ENCODE measurements around the gene PIAS1.
"Not testable (repeated sequence)": the region's sequence is repeated elsewhere in the genome, so short reads cannot be mapped to it uniquely, and the experiment has no call there.

Gene PIAS1

GRCh38 chr15:68208636-68209240, 154.6 kb downstream of the PIAS1 start:
- no peaks in the 10 kb centered on the region for H3K9me3 ChIP-seq (ENCODE audit: control insufficient read depth, insufficient read depth, low read depth, low read length)
- H3K4me1 ChIP-seq (ENCODE audit: control insufficient read depth, insufficient read depth, low read length) = peaks cover 38% of the 10 kb centered on the region
- no peak overlapping the region for H3K4me3 ChIP-seq (ENCODE audit: low read depth, low read length)
- H3K9ac ChIP-seq (ENCODE audit: low read length) = no peak overlapping the region
- peaks cover 20% of the 10 kb centered on the region for H3K36me3 ChIP-seq (ENCODE audit: control insufficient read depth, insufficient read depth, low read length)
- no peaks in the 10 kb centered on the region for H3K27me3 ChIP-seq (ENCODE audit: control insufficient read depth, insufficient read depth, low read length)
- H3K27ac ChIP-seq (ENCODE audit: low read depth, low read length) = no peak overlapping the region

- Histone ChIP-seq H3K9me3 (ENCODE audit: control insufficient read depth, insufficient read depth, low read depth, low read length) (no peaks in the 10 kb centered on the region), H3K4me3 (ENCODE audit: low read depth, low read length) (no peak overlapping the region), H3K4me1 (ENCODE audit: control insufficient read depth, insufficient read depth, low read length) (peaks cover 38% of the 10 kb centered on the region), H3K36me3 (ENCODE audit: control insufficient read depth, insufficient read depth, low read length) (peaks cover 20% of the 10 kb centered on the region), H3K9ac (ENCODE audit: low read length) (no peak overlapping the region), H3K27me3 (ENCODE audit: control insufficient read depth, insufficient read depth, low read length) (no peaks in the 10 kb centered on the region), H3K27ac (ENCODE audit: low read depth, low read length) (no peak overlapping the region)
Observed at GRCh38 chr15:68209272-68209671, 155.2 kb downstream of the PIAS1 start.

GRCh38 chr15:68209735-68210408, 155.8 kb downstream of the PIAS1 start:
- peaks cover 20% of the 10 kb centered on the region for H3K36me3 ChIP-seq (ENCODE audit: control insufficient read depth, insufficient read depth, low read length)
- no peaks in the 10 kb centered on the region for H3K27me3 ChIP-seq (ENCODE audit: control insufficient read depth, insufficient read depth, low read length)
- H3K4me1 ChIP-seq (ENCODE audit: control insufficient read depth, insufficient read depth, low read length) = peaks cover 37% of the 10 kb centered on the region
- no peak overlapping the region for H3K27ac ChIP-seq (ENCODE audit: low read depth, low read length)
- no peaks in the 10 kb centered on the region for H3K9me3 ChIP-seq (ENCODE audit: control insufficient read depth, insufficient read depth, low read depth, low read length)
- H3K9ac ChIP-seq (ENCODE audit: low read length) = peak overlapping the region; percentile 12
- H3K4me3 ChIP-seq (ENCODE audit: low read depth, low read length) = no peak overlapping the region

- H3K9me3 ChIP-seq (ENCODE audit: control insufficient read depth, insufficient read depth, low read depth, low read length) = no peaks in the 10 kb centered on the region
- peaks cover 20% of the 10 kb centered on the region for H3K36me3 ChIP-seq (ENCODE audit: control insufficient read depth, insufficient read depth, low read length)
- H3K27me3 ChIP-seq (ENCODE audit: control insufficient read depth, insufficient read depth, low read length) = no peaks in the 10 kb centered on the region
- no peak overlapping the region for H3K27ac ChIP-seq (ENCODE audit: low read depth, low read length)
- peaks cover 32% of the 10 kb centered on the region for H3K4me1 ChIP-seq (ENCODE audit: control insufficient read depth, insufficient read depth, low read length)
- peak overlapping the region; percentile 12 for H3K9ac ChIP-seq (ENCODE audit: low read length)
- H3K4me3 ChIP-seq (ENCODE audit: low read depth, low read length) = no peak overlapping the region
Observed at GRCh38 chr15:68210409-68210756, 156.3 kb downstream of the PIAS1 start.

DNA sequence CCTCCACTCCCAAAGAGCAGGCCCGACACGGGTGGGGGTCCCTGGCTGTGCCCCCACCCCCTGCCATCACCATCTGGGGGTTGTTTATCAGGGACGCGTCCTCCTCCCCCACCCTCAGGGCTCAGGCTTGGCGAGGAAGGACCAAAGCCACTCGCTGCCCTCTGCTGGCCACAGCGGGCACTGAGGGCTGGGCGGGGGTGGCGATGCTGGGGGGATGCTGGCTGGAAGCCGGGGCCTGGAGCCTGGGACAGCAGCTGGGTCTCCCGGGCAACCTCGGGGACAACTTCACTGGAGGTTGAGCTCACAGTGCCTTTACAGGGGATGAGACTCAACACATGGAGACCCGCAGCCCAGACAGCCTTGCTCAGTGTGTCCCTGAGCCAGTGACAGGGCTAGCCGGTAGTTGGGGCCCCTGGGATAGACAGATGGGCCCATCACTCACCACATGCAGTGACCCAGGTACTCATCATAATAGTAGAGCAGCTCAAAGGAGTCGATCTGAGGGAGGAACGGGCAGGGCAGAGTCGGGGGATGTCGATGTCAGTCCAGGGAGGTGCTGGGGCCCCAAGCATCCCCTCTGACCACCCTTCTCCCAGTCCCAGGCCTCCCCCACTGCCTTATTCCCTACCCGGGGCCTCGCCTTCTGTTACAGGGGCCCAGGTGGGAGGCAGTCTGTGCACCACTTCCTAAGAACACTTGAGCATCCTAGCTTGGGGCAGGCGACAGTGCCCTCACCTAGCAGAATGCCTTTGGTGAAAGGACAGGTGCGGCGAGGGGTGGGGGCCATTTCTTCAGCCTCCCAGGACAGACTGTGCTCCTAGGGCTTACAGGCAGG, 156.9 kb downstream of the PIAS1 start:
- H3K36me3 ChIP-seq (ENCODE audit: control insufficient read depth, insufficient read depth, low read length) = peaks cover 25% of the 10 kb centered on the region
- no peaks in the 10 kb centered on the region for H3K27me3 ChIP-seq (ENCODE audit: control insufficient read depth, insufficient read depth, low read length)
- H3K4me3 ChIP-seq (ENCODE audit: low read depth, low read length) = no peak overlapping the region
- no peak overlapping the region for H3K27ac ChIP-seq (ENCODE audit: low read depth, low read length)
- H3K9ac ChIP-seq (ENCODE audit: low read length) = no peak overlapping the region
- no peaks in the 10 kb centered on the region for H3K9me3 ChIP-seq (ENCODE audit: control insufficient read depth, insufficient read depth, low read depth, low read length)
- peaks cover 26% of the 10 kb centered on the region for H3K4me1 ChIP-seq (ENCODE audit: control insufficient read depth, insufficient read depth, low read length)

DNA sequence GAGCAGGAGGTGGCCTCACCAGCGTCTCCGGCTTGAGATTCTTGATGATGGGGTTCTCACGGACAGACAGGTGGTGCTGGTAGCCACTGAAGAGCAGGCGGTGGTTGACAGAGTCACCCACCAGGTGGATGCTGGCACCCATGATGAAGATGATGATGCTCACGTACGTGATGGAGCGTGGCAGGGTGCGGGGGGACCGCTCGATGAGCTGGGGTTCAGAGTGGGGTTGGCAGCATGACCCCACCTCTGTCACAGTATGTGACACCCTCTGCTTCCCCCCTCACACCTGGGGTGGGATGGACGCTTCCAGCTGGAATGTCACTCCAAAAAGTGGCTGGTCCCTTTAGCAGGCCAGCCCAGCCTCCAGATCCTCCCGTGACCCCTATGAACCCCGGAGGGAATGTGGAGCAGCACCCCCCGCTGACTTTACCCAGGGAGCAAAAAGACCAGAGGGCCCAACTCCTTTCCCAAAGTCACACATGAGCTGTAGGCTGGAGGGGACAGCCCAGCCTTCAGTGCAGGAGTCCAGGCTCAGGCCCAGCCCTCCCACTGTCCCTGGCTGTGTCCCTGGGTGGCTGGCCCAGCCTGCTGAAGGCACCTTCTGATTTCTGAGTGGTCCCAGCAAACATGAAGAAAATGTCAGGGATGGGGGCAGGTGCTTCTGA, 157.7 kb downstream of the PIAS1 start:
- H3K9ac ChIP-seq (ENCODE audit: low read length) = no peak overlapping the region
- H3K9me3 ChIP-seq (ENCODE audit: control insufficient read depth, insufficient read depth, low read depth, low read length) = no peaks in the 10 kb centered on the region
- peaks cover 18% of the 10 kb centered on the region for H3K4me1 ChIP-seq (ENCODE audit: control insufficient read depth, insufficient read depth, low read length)
- H3K27ac ChIP-seq (ENCODE audit: low read depth, low read length) = no peak overlapping the region
- no peaks in the 10 kb centered on the region for H3K27me3 ChIP-seq (ENCODE audit: control insufficient read depth, insufficient read depth, low read length)
- H3K36me3 ChIP-seq (ENCODE audit: control insufficient read depth, insufficient read depth, low read length) = peaks cover 29% of the 10 kb centered on the region
- no peak overlapping the region for H3K4me3 ChIP-seq (ENCODE audit: low read depth, low read length)

- Histone ChIP-seq H3K36me3 (ENCODE audit: control insufficient read depth, insufficient read depth, low read length) (peaks cover 39% of the 10 kb centered on the region), H3K4me1 (ENCODE audit: control insufficient read depth, insufficient read depth, low read length) (peaks cover 11% of the 10 kb centered on the region)
- not testable (repeated sequence) for H3K9ac ChIP-seq (ENCODE audit: low read length); H3K4me3 ChIP-seq (ENCODE audit: low read depth, low read length); H3K27ac ChIP-seq (ENCODE audit: low read depth, low read length); H3K9me3 ChIP-seq (ENCODE audit: control insufficient read depth, insufficient read depth, low read depth, low read length); H3K27me3 ChIP-seq (ENCODE audit: control insufficient read depth, insufficient read depth, low read length)
Observed at GRCh38 chr15:68213491-68213845, 159.4 kb downstream of the PIAS1 start.

DNA sequence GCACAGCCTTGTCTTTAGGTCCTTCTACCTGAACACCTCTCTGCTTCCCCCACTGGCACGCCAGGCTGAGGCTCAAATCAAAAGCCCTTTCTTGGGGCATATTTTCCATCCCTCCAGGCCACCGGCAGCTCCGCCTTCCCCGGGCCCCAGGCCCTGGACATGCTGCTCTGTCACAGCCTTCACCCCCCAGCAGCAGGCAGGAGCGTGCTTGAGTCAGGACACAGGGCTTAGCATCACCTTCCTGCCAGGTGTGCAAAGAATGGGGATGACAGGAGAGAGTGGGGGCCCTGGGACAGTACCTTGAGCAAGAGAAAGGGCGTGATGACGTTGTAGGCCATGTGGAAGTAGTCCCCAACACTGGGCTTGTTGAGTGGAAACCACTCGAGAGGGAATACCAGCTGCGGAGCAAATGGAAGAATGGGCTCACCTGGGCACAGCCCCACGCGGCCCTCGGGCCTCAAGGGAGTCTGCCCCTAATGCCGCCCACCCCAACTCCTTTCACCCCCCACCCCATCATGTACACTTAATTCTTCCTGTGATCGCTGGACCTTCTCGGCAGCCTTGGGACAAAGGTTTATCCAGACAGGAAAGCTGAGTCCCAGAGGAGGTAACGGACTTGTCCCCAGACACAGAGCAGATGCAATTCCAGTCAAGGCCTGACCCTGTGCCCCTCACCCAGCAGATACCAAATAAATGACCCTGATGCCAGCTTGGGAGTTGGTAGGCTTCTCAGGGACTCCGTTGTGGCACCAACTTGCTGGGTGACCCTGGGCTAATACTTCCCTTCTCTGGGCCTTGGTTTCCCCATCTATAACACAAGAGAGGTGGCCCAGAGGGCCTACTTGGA, 160.1 kb downstream of the PIAS1 start:
- Histone ChIP-seq H3K4me3 (ENCODE audit: low read depth, low read length) (no peak overlapping the region), H3K27me3 (ENCODE audit: control insufficient read depth, insufficient read depth, low read length) (no peaks in the 10 kb centered on the region), H3K9me3 (ENCODE audit: control insufficient read depth, insufficient read depth, low read depth, low read length) (no peaks in the 10 kb centered on the region), H3K36me3 (ENCODE audit: control insufficient read depth, insufficient read depth, low read length) (peaks cover 43% of the 10 kb centered on the region), H3K4me1 (ENCODE audit: control insufficient read depth, insufficient read depth, low read length) (peaks cover 11% of the 10 kb centered on the region), H3K9ac (ENCODE audit: low read length) (no peak overlapping the region), H3K27ac (ENCODE audit: low read depth, low read length) (no peak overlapping the region)

- H3K9me3 ChIP-seq (ENCODE audit: control insufficient read depth, insufficient read depth, low read depth, low read length) = peaks cover 3% of the 10 kb centered on the region; the same call in 1 of the 2 replicates
- no peak overlapping the region for H3K27ac ChIP-seq (ENCODE audit: low read depth, low read length)
- H3K36me3 ChIP-seq (ENCODE audit: control insufficient read depth, insufficient read depth, low read length) = peaks cover 42% of the 10 kb centered on the region
- no peak overlapping the region for H3K4me3 ChIP-seq (ENCODE audit: low read depth, low read length)
- peaks cover 11% of the 10 kb centered on the region for H3K4me1 ChIP-seq (ENCODE audit: control insufficient read depth, insufficient read depth, low read length)
- H3K9ac ChIP-seq (ENCODE audit: low read length) = no peak overlapping the region
- no peaks in the 10 kb centered on the region for H3K27me3 ChIP-seq (ENCODE audit: control insufficient read depth, insufficient read depth, low read length)
Observed at GRCh38 chr15:68214838-68215254, 160.7 kb downstream of the PIAS1 start.

DNA sequence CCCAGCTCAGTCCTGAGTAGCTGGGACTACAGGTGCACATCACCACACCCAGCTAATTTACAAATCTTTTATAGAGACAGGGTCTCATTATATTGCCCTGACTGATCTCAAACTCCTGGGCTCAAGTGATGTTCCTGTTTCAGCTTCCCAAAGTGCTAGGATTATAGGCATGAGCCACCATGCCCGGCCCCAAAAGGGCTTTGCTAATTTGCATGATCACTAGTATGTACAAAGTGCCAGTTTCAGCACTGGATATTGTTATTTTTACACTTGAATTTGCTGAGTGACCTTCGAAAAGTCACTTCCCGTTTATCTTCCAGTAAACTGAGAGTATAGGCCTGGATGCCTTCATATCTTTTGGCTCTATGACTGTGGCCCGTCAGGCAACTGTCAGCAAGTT, 163.2 kb downstream of the PIAS1 start:
- no peak overlapping the region for H3K4me3 ChIP-seq (ENCODE audit: low read depth, low read length)
- H3K36me3 ChIP-seq (ENCODE audit: control insufficient read depth, insufficient read depth, low read length) = peaks cover 38% of the 10 kb centered on the region
- no peaks in the 10 kb centered on the region for H3K4me1 ChIP-seq (ENCODE audit: control insufficient read depth, insufficient read depth, low read length)
- H3K27me3 ChIP-seq (ENCODE audit: control insufficient read depth, insufficient read depth, low read length) = no peaks in the 10 kb centered on the region
- H3K9me3 ChIP-seq (ENCODE audit: control insufficient read depth, insufficient read depth, low read depth, low read length) = peaks cover 8% of the 10 kb centered on the region
- H3K9ac ChIP-seq (ENCODE audit: low read length) = no peak overlapping the region
- H3K27ac ChIP-seq (ENCODE audit: low read depth, low read length) = no peak overlapping the region
